ENCODE measurements around the gene MIGA1.
"Not testable (repeated sequence)": the region's sequence is repeated elsewhere in the genome, so short reads cannot be mapped to it uniquely, and the experiment has no call there.

The MIGA1 gene

GRCh38 chr1:77803371-77803770, 23.9 kb downstream of the MIGA1 start:
- DNase-seq, result no peak

DNA sequence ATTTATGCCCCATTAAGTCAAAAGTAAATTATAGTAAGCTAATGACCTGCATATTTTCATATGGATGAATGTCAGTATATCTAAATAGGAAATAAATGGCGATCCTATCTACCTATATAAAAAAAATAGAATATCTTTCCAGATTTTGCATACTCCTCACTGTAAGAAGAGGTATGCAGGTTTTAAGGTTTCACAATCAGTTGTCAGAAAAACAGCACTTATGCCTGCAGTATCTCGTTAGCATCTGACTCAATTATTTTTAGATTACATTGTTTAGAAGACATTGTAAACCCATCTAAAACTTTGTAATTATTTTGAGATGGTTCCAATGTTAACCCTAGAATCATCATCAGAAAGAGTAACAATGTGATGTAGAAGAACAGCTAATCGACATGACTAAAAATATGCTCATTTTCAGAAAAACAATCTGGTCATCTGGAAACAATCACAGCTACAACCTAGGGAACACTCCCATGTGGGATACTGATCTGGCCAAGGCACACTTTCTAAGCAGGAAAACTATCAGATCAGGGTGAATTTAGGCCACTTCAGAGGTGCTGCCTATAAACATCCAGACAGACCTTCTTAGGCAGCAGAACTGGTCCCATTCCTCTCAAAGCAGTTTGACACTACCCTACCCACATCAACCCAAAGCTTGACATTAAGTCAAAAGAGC, 30.5 kb downstream of the MIGA1 start:
- not testable (repeated sequence) for DNase-seq

GRCh38 chr1:77811589-77811988, 32.1 kb downstream of the MIGA1 start:
- DNase-seq, result not testable (repeated sequence)

- no peak for DNase-seq
Measured at GRCh38 chr1:77817368-77818209, 38.1 kb downstream of the MIGA1 start.

DNA sequence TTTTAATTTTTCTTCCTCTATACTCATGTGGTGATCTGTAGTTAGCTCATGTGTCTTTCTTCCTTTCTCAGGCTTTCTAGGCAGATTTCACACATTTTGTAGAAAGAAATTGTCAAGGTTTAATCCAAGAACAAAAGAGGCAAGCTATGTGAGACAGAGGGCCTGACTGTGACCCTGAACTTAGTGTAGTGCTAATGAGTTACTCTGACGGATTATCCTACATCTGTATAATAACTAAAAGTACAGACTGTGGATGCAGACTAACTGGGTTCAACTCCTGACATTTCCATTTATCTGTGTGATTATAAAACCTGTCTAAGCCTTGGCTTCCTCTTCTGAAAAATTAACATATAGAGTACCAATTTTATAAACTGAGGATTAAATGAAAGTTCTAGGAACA, 40.7 kb downstream of the MIGA1 start:
- DNase-seq, result no peak

GRCh38 chr1:77824079-77824478, 44.6 kb downstream of the MIGA1 start:
- no peak for DNase-seq

DNA sequence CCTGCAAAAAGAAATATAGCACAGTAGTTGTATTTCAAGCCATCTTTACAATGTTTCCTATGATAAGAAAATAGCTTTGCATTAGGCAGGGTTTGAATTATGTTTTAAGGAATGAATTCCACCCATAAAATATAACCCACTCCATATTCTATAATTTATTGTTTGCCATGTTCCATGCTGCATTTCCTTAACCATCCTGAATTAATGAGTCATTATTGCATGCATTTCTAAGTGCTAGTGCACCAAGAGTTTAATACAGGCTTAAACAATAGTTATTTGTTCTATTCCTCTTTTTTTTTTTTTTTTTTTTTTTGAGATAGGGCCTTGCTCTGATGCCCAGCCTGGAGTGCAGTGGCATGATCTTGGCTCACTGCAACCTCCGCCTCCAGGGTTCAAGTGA, 45.2 kb downstream of the MIGA1 start:
- no peak for DNase-seq

DNA sequence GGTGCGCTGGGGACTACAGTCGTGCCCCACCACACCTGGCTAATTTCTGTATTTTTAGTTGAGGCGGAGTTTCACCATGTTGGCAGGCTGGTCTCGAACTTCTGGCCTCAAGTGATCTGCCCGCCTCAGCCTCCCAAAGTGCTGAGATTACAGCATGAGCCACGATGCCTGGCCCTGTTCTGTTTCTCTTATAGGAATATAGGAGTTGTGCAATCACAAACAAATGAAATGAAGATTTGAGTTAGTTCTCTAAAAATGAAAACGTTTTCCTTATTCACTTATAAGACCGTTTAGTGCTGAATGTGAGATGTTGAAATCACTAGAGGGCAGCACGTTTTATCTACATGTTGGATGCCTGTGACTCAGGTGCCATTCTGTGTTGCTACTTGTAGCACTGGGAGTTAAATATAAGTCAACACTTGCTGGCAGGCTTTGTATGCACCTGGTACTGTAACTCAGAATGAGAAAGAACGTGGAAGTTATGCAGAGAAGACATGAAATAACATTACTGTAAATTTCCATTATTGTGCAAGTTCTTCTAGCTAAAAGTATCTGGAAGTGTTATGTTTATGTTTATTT, 45.8 kb downstream of the MIGA1 start:
- DNase-seq, result peak in 1 of 5 donors; percentile 8

DNA sequence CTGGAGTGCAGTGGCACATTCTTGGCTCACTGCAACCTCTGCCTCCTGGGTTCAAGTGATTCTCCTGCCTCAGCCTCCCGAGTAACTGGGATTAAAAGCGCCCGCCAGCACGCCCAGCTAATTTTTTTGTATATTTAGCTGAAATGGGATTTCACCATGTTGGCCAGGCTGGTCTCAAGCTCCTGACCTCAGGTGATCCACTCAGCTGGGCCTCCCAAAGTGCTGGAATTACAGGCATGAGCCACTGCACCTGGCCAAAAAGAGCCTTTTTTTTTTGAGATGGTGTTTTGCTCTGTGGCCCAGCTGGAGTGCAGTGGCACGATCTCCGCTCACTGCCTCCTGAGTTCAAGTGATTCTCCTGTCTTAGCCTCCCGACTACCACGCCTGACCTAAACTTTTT, 47.4 kb downstream of the MIGA1 start:
- DNase-seq, result not testable (repeated sequence)

- no peak for DNase-seq
Measured at GRCh38 chr1:77828098-77828497, 48.6 kb downstream of the MIGA1 start.

GRCh38 chr1:77829851-77830250, 50.4 kb downstream of the MIGA1 start:
- no peak for DNase-seq

DNA sequence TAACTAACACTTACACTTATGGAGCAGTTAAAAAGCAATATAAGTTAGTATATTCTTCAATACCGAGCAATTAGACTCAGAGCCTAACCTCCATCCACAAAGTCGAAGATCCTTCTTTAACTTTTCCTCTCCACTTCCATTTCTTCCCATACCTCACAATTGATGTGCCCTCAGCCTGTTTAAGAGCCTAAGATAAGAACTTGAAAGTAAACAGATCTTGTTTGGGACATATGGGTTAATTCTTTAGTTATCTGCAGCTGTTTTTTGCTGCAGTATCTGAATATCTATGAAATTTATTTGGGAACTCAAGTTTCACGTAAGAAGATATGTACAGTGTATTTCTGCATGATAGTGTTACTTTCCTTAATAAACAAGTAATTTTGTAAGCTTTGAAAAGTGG, 51.5 kb downstream of the MIGA1 start:
- DNase-seq, result no peak

- no peak for DNase-seq
Measured at GRCh38 chr1:77831566-77831965, 52.1 kb downstream of the MIGA1 start.

DNA sequence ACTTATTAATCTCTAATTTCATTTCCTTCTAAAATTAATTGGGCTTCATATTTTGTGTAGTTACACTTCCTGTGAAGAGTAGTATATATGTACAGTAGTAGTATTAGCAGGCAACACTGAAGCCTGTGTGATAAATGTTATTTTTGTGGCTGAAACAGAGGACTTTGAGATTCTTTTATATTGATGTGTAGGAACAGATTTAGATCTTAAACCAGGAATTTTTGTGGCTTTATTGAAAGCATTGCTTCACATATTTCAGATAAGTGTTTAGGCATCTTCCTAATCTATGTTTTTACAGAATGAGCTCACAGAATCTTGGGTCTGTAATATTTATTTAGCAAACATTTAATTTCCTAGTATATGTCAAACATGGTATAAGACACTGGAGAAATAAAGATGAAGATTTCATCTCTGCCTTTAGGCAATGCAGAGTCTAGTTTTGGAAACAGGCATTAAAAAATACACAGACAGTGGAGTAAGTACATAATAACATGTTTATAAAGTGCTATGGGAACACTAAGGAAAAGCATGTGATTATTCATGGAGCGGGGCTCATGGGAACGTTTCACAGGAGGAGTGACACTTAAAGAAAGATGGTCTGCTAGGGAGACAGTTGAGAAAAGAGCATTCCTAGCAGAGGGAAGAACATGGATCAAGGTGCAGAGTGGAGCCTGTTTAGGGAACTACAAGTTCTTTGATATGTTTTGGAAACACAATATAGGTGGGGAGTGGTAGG, 52.7 kb downstream of the MIGA1 start:
- no peak for DNase-seq

DNA sequence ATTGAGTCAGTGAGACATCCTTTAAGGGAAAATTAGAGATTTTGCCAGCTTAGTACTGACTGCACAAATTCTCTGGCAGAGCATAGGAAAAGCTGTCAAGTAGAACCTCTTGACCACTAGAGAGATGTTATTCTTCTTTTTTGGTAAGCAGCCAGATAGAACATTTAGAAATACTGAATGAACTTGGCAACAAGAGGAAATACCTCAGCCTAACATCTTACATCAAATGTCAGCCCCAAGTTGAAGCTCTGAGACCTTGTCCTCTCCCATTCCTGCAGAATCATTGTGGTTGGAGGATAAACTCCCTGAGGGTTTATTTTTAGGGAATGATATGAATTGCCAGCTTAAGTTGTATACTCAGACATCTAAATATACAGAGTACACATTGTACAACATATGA, 53.5 kb downstream of the MIGA1 start:
- DNase-seq, result no peak

DNA sequence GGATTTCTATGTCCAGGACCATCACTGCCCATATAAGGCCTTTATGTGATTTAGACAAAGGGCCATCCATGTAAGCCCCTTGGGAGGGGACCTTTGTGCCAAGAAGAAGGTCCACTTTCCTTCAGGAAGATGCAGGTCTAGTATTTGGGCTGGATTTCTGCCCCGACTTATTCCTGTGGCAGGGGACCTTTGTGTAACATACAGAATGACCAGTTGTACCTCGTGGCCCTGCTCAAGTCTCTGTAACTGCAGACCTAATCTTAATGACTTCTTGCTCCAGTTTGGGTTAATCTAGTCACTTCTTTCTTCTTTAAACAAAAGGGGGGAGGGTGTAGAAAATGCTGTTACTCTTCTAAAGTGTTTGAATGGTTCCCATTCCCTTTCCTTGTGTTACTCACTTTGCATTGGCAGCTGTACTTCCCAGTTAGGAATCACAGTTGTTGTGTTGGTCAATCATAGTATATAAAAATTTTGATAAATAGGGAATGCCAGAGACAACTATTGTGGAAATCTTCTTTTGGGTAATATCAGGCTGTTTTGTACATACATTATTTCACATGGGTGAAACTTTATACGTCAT, 54.2 kb downstream of the MIGA1 start:
- DNase-seq, result no peak

GRCh38 chr1:77834771-77835334, 55.4 kb downstream of the MIGA1 start:
- DNase-seq, result no peak

DNA sequence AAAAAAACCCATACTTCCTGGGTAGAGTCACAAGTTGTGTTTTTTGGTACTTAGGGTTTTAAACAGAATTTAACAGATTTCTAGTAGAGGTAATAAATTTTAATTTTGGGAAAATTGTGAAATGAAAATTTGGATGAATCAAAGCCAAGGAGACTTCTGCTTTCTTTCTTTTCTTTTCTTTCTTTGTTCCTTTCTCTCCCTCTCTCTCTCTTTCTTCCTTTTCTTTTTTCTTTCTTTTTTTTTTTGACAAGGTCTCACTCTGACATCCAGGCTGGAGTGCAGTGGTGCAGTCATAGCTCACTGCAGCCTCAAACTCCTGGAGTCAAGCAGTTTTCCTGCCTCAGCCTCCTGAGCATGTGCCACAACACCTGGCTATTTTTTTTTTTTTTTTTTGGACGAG, 62.1 kb downstream of the MIGA1 start:
- no peak for DNase-seq

DNA sequence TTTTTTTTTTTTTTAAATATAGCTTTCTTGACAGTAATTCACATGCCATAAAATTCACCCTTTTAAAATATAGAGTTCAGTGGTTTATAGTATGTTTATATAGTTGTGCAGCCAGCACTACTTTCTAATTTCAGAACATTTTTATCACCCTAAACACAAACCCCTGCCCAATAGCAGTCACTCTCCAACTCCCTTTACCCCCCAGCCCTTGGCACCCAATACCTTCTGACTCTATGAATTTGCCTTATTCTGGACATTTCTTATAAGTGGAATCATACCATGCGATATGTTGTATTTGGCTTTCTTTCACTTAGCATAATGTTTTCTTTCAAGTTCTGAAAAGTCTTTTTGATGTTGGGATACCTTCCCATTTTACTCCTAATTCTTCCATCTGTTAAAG, 66.5 kb downstream of the MIGA1 start:
- no peak for DNase-seq

DNA sequence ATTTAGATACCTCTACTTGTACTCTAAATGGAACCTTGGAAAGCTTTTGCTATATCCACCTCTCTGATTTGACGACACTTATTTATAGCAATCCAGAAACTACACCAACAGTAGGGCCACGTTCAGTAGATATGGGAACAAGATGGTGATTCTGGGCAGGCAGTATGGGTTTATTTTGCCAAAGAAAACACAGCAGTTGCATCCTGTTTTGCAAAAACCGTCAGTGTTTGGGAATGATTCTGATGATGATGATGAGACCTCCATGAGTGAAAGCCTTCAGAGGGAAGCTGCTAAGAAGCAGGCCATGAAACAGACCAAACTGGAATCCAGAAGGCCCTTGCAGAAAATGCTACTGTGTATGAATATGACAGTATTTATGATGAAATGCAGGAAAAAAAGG, 67.5 kb downstream of the MIGA1 start:
- no peak for DNase-seq

GRCh38 chr1:77847621-77848080, 68.2 kb downstream of the MIGA1 start:
- no peak for DNase-seq

DNA sequence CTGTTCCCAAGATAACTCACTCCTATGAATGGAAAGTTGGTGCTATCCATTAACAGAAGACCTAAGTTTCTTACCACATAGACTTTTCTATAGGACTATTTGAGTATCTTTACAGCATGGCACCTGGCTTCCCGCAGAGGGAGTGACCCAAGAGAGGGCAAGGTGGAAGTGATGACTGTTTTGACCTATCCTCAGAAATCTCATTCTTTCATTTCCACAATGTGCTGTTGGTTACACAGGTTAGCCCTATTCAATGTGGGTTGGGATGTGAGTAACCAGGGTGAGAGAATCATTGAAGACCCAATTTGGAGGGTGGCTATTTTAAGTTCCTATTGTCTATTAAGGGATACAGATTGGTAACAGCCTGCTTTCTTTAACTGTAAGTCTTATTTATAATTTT, 70.6 kb downstream of the MIGA1 start:
- DNase-seq, result no peak
